H1 (cell line): ENCODE results near the gene LCNL1. TPM values are rescaled to one million over a fixed set of nuclear protein-coding genes. Genes with fewer than 3 reads are reported as not detected.

ENCODE experiments used
- CTCF ChIA-PET: fragments of 300-600 bp; sonication (Branson Sonifier 250); formaldehyde crosslinking; loops from one replicate; lab custom pipeline; 2021; ENCODE audit not compliant: partially characterized antibody; lab: Charles Lee
- POLR2A ChIA-PET: fragments of 300-600 bp; sonication (Branson Sonifier 250); formaldehyde crosslinking; loops from one replicate; lab custom pipeline; 2021; ENCODE audit warnings: inconsistent platforms; ENCODE audit not compliant: partially characterized antibody; lab: Charles Lee
- DNase-seq, 2 experiments: peaks; one replicate each; pipeline versions ENCODE4 v3.0.0 to v3.0.0-alpha.2; 2010 to 2022; ENCODE audit warnings: low spot score in 2 of 2, low read depth in 1 of 2, mixed read lengths in 1 of 2
- FAIRE-seq: peaks from 2 replicates; lab custom pipeline; 2011; peaks lifted over from hg19 to GRCh38; lab: Jason Lieb, UNC
- H2AFZ ChIP-seq: 2 replicates; pipeline ENCODE4 v1.8.1; 2012; ENCODE audit warnings: low read length, inconsistent platforms
- H2AK5ac ChIP-seq: 2 replicates; pipeline ENCODE4 v1.6.1; 2013; ENCODE audit warnings: low read depth, low read length
- H2BK120ac ChIP-seq: replicated peaks from 2 replicates; pipeline ENCODE3; 2013; ENCODE audit warnings: low read depth, low read length, inconsistent platforms
- H2BK12ac ChIP-seq: 2 replicates; pipeline ENCODE4 v1.6.1; 2013; ENCODE audit warnings: low read depth, low read length
- H2BK15ac ChIP-seq: 2 replicates; pipeline ENCODE4 v1.6.1; 2013; ENCODE audit warnings: low read length
- H2BK20ac ChIP-seq: 2 replicates; pipeline ENCODE4 v1.6.1; 2013; ENCODE audit warnings: low read length
- H2BK5ac ChIP-seq: 2 replicates; pipeline ENCODE4 v1.6.1; 2013; ENCODE audit warnings: low read depth, low read length
- H3K14ac ChIP-seq: 2 replicates; pipeline ENCODE4 v1.6.1; 2013; ENCODE audit warnings: inconsistent platforms; ENCODE audit not compliant: insufficient read length
- H3K18ac ChIP-seq: 2 replicates; pipeline ENCODE4 v1.6.1; 2013; ENCODE audit warnings: low read length; ENCODE audit errors: extremely low read depth
- H3K23ac ChIP-seq: 2 replicates; pipeline ENCODE4 v1.6.1; 2013; ENCODE audit warnings: inconsistent platforms; ENCODE audit not compliant: insufficient read length
- H3K23me2 ChIP-seq: 2 replicates; pipeline ENCODE4 v1.6.1; 2013; ENCODE audit warnings: low read depth, low read length
- H3K27ac ChIP-seq: 2 replicates; pipeline ENCODE4 v1.6.1; 2011; ENCODE audit warnings: low read depth, low read length, inconsistent platforms
- H3K27me3 ChIP-seq, 4 experiments: replicated peaks in 1 of 4; 1 replicate in 1 of 4; 2 replicates in 3 of 4; pipeline versions ENCODE4 v1.6.1 to v1.8.1; 2011 to 2013; ENCODE audit warnings: low read length in 3 of 4, mild to moderate bottlenecking in 3 of 4, inconsistent platforms in 2 of 4, mixed read lengths in 2 of 4, moderate library complexity in 1 of 4; ENCODE audit not compliant: control insufficient read depth in 3 of 4, insufficient read depth in 3 of 4; ENCODE audit errors: extremely low read depth in 1 of 4
- H3K36me3 ChIP-seq, 4 experiments: 2 replicates each; pipeline versions ENCODE4 v1.6.1 to v1.8.1; 2011 to 2013; ENCODE audit warnings: mild to moderate bottlenecking in 4 of 4, low read length in 3 of 4, moderate library complexity in 2 of 4, control low read depth in 1 of 4, inconsistent platforms in 1 of 4; ENCODE audit not compliant: insufficient read depth in 4 of 4, control insufficient read depth in 2 of 4
- H3K4ac ChIP-seq: replicated peaks from 2 replicates; pipeline ENCODE3; 2013; ENCODE audit warnings: low read length, low read depth, mixed read lengths, inconsistent platforms; ENCODE audit not compliant: insufficient read length
- H3K4me1 ChIP-seq, 4 experiments: replicated peaks in 1 of 4; 1 replicate in 1 of 4; 2 replicates in 3 of 4; pipeline versions ENCODE4 v1.6.1 to v1.8.1; 2011 to 2013; ENCODE audit warnings: low read length in 3 of 4, inconsistent platforms in 2 of 4, mixed read lengths in 1 of 4; ENCODE audit not compliant: insufficient read depth in 4 of 4, control insufficient read depth in 3 of 4
- H3K4me2 ChIP-seq, 2 experiments: 2 replicates each; pipeline versions ENCODE4 v1.6.1 to v1.8.1; 2011 to 2013; ENCODE audit warnings: low read depth in 2 of 2, low read length in 2 of 2, control low read depth in 1 of 2, inconsistent platforms in 1 of 2, mild to moderate bottlenecking in 1 of 2; ENCODE audit not compliant: insufficient read depth in 1 of 2
- H3K4me3 ChIP-seq, 4 experiments: fragments of 200-600, 300-600 bp in 1 of 4; sonication (generic), shearing (Covaris generic), sonication (Bioruptor Twin) in 1 of 4; 2 replicates each; pipeline versions ENCODE4 v1.5.1 to v1.8.1; 2011 to 2016; ENCODE audit warnings: low read length in 4 of 4, low read depth in 3 of 4, control low read depth in 2 of 4, inconsistent platforms in 2 of 4, mild to moderate bottlenecking in 2 of 4, mixed read lengths in 1 of 4, moderate library complexity in 1 of 4; ENCODE audit not compliant: insufficient read depth in 2 of 4; ENCODE audit errors: extremely low read depth in 1 of 4
- H3K56ac ChIP-seq: replicated peaks from 2 replicates; pipeline ENCODE3; 2013; ENCODE audit warnings: low read depth, mild to moderate bottlenecking, mixed read lengths, low read length, inconsistent platforms; ENCODE audit not compliant: insufficient read length
- H3K79me1 ChIP-seq: 2 replicates; pipeline ENCODE4 v1.6.1; 2013; ENCODE audit warnings: low read depth, low read length, control low read depth
- H3K79me2 ChIP-seq, 2 experiments: 2 replicates each; pipeline versions ENCODE4 v1.6.1 to v1.8.1; 2012 to 2013; ENCODE audit warnings: low read length in 2 of 2, mild to moderate bottlenecking in 2 of 2, inconsistent platforms in 1 of 2; ENCODE audit not compliant: insufficient read depth in 2 of 2, control insufficient read depth in 1 of 2
- H3K9ac ChIP-seq, 4 experiments: replicated peaks in 1 of 4; 1 replicate in 1 of 4; 2 replicates in 3 of 4; pipeline versions ENCODE4 v1.6.1 to v1.8.1; 2011 to 2013; ENCODE audit warnings: low read depth in 3 of 4, low read length in 3 of 4, control low read depth in 2 of 4, mild to moderate bottlenecking in 2 of 4, moderate library complexity in 2 of 4, inconsistent platforms in 1 of 4; ENCODE audit errors: extremely low read depth in 1 of 4
- H3K9me3 ChIP-seq, 2 experiments: 2 replicates each; pipeline versions ENCODE4 v1.6.1 to v1.8.1; 2012 to 2013; ENCODE audit warnings: mild to moderate bottlenecking in 2 of 2, moderate library complexity in 2 of 2, control low read depth in 1 of 2, inconsistent platforms in 1 of 2, low read depth in 1 of 2, low read length in 1 of 2, mixed read lengths in 1 of 2; ENCODE audit not compliant: insufficient read depth in 2 of 2
- H4K20me1 ChIP-seq, 2 experiments: replicated peaks in 1 of 2; 2 replicates each; pipeline versions ENCODE3 to v1.8.1; 2011 to 2013; ENCODE audit warnings: inconsistent platforms in 2 of 2, low read length in 2 of 2, mild to moderate bottlenecking in 1 of 2; ENCODE audit not compliant: insufficient read depth in 2 of 2, control insufficient read depth in 1 of 2
- H4K5ac ChIP-seq: 2 replicates; pipeline ENCODE4 v1.6.1; 2013; ENCODE audit warnings: low read length, low read depth, mixed read lengths, inconsistent platforms; ENCODE audit not compliant: insufficient read length
- H4K8ac ChIP-seq: 2 replicates; pipeline ENCODE4 v1.8.0; 2013; ENCODE audit warnings: mild to moderate bottlenecking, moderate library complexity, low read length, inconsistent platforms; ENCODE audit not compliant: insufficient read depth; ENCODE audit errors: extremely low read depth
- H4K91ac ChIP-seq: replicated peaks from 2 replicates; pipeline ENCODE3; 2013; ENCODE audit warnings: low read length, mixed read lengths, inconsistent platforms; ENCODE audit not compliant: insufficient read length
- CREB1 ChIP-seq: IDR thresholded peaks from 2 replicates; pipeline ENCODE4 v1.6.1; 2012; ENCODE audit warnings: inconsistent platforms
- FOSL1 ChIP-seq: IDR thresholded peaks from 2 replicates; pipeline ENCODE4 v1.6.1; 2011; ENCODE audit warnings: mild to moderate bottlenecking, low read depth, low read length, moderate library complexity; ENCODE audit not compliant: insufficient read depth
- NANOG ChIP-seq: IDR thresholded peaks from 2 replicates; pipeline ENCODE4 v1.6.1; 2011; ENCODE audit warnings: low read length, low read depth, mild to moderate bottlenecking, inconsistent platforms; ENCODE audit not compliant: insufficient read depth, poor library complexity, severe bottlenecking
- TBP ChIP-seq: IDR thresholded peaks from 2 replicates; pipeline ENCODE4 v1.6.1; 2011; ENCODE audit warnings: low read depth, low read length, improper control_type of control experiment
- WGBS, 2 experiments: shearing (Covaris generic) in 1 of 2; methylation state at CpG; one replicate each; pipeline versions ENCODE4 v1.1.6 to v1.1.7; 2013 to 2015; ENCODE audit warnings: low lambda C conversion rate in 2 of 2, mixed read lengths in 2 of 2, inconsistent platforms in 1 of 2, low coverage in 1 of 2, missing lambda C conversion rate in 1 of 2; ENCODE audit not compliant: insufficient replicate concordance in 2 of 2, insufficient coverage in 1 of 2, insufficient read length in 1 of 2; ENCODE audit errors: extremely low coverage in 1 of 2, missing lambda C conversion rate in 1 of 2; 5-methylcytosine and 5-hydroxymethylcytosine counted together
- polyA plus RNA-seq, 7 experiments: library from polyadenylated mRNA; depleted of rRNA in 3 of 7; stranded (reverse) in 5 of 7; unstranded in 2 of 7; fragments of >200 nt in 5 of 7; fragments of 200-250 nt in 2 of 7; gene quantifications; 1 replicate in 5 of 7; 2 replicates in 1 of 7; 4 replicates in 1 of 7; pipeline versions ENCODE4 v1.2.1 to v1.2.3, GENCODE V29; 2011 to 2013; ENCODE audit warnings: missing spikeins in 2 of 7, mixed read lengths in 2 of 7
- total RNA-seq: library from RNA; stranded (reverse); fragmentation: NEBNext Ultra II Directional; extraction: Animal tissue kit (Norgen Biotek cat#: 25700); gene quantifications from 2 replicates; pipeline ENCODE4 v1.2.1, GENCODE V29; 2021

Gene LCNL1
- total and polyA plus RNA-seq, 2 of the 8 experiments (the other 6 are each of a cell fraction or from before 2014, with no cell fraction given), result 0.11 TPM; not detected in 1

GRCh38 chr9:136971746-136972145 is 11.0 kb upstream of the LCNL1 start:
- Histone ChIP-seq H3K79me2 (no peaks in the 10 kb centered on the region), H3K4me2 (no peak overlapping the region), H3K27ac (no peak overlapping the region), H2BK120ac (no peak overlapping the region), H3K4me1 (no peaks in the 10 kb centered on the region), H3K27me3 (no peaks in the 10 kb centered on the region), H3K9ac (no peak overlapping the region), H2AK5ac (no peak overlapping the region), H3K23me2 (no peaks in the 10 kb centered on the region), H4K8ac (no peak overlapping the region), H2BK5ac (no peak overlapping the region), H2BK15ac (no peak overlapping the region), H3K23ac (no peak overlapping the region), H3K36me3 (no peaks in the 10 kb centered on the region), H2AFZ (no peak overlapping the region), H3K79me1 (no peaks in the 10 kb centered on the region), H3K14ac (no peak overlapping the region), H3K4ac (no peak overlapping the region), H4K20me1 (no peaks in the 10 kb centered on the region), H4K5ac (no peak overlapping the region), H3K9me3 (no peaks in the 10 kb centered on the region), H3K56ac (no peak overlapping the region), H3K4me3 (no peak overlapping the region), H4K91ac (no peak overlapping the region), H2BK20ac (no peak overlapping the region), H3K18ac (no peak overlapping the region), H2BK12ac (no peak overlapping the region)
- FAIRE-seq, result no peak
- ChIA-PET POLR2A (no interaction called here), CTCF (interaction anchor here (1.3 to 9.4 kb wide), 5 partner anchors 11 to 64 kb away, joined by 5 to 38 read pairs (median 26); partner anchors contain the start of gene C8G)
- WGBS, 2 experiments, result 89% methylated on average over 12 of the region's 14 CpGs; no CpG with 5 or more reads in 1 of the 2 experiments
- DNase-seq, result no peak
- TF ChIP-seq TBP (no peak), FOSL1 (no peak), NANOG (no peak), CREB1 (no peak)
